Neural crest cell (in vitro differentiated cells): ENCODE results near the gene LRRC7. TPM values are rescaled to one million over a fixed set of nuclear protein-coding genes. Genes with fewer than 3 reads are reported as not detected.

Source experiments
- DNase-seq: peaks from one replicate; pipeline ENCODE4 v3.0.0; 2021; ENCODE audit warnings: low read depth, mixed read lengths, low spot score
- H3K27ac Mint-ChIP-seq: one replicate; pipeline ENCODE4 v1.8.0; 2021; ENCODE audit warnings: mild to moderate bottlenecking, mixed read lengths; ENCODE audit not compliant: unreplicated experiment
- H3K27me3 Mint-ChIP-seq: 2 replicates; pipeline ENCODE4 v1.8.0; 2021; ENCODE audit warnings: low read depth, mild to moderate bottlenecking, mixed read lengths
- H3K36me3 Mint-ChIP-seq: 2 replicates; pipeline ENCODE4 v1.8.0; 2021; ENCODE audit warnings: low read depth, mild to moderate bottlenecking, mixed read lengths
- H3K4me1 Mint-ChIP-seq: 2 replicates; pipeline ENCODE4 v1.8.0; 2021; ENCODE audit warnings: mixed read lengths
- H3K4me3 Mint-ChIP-seq: one replicate; pipeline ENCODE4 v1.8.0; 2021; ENCODE audit warnings: mild to moderate bottlenecking, mixed read lengths
- H3K9me3 Mint-ChIP-seq: 2 replicates; pipeline ENCODE4 v1.8.0; 2021; ENCODE audit warnings: mixed read lengths
- total RNA-seq: library from RNA; stranded (reverse); gene quantifications from 2 replicates; pipeline ENCODE4 v1.2.1, GENCODE V29; 2021
- TF ChIP-seq, protein P1 (sequence below): fragments of 200-600 bp; sonication (generic); conservative IDR thresholded peaks from 2 replicates; pipeline ENCODE4 v1.5.0; 2021; ENCODE audit warnings: antibody characterized with exemption, mild to moderate bottlenecking

Gene LRRC7
- total RNA-seq, 1 donor from 2014 or later, result 2.4 TPM

GRCh38 chr1:70143048-70143659, 575.4 kb downstream of the LRRC7 start:
- Mint-ChIP-seq H3K9me3 (no peaks in the 10 kb centered on the region), H3K27me3 (no peaks in the 10 kb centered on the region), H3K4me3 (no peak overlapping the region), H3K4me1 (peaks cover 7% of the 10 kb centered on the region), H3K36me3 (no peaks in the 10 kb centered on the region), H3K27ac (no peak overlapping the region)
- TF ChIP-seq, protein P1, sequence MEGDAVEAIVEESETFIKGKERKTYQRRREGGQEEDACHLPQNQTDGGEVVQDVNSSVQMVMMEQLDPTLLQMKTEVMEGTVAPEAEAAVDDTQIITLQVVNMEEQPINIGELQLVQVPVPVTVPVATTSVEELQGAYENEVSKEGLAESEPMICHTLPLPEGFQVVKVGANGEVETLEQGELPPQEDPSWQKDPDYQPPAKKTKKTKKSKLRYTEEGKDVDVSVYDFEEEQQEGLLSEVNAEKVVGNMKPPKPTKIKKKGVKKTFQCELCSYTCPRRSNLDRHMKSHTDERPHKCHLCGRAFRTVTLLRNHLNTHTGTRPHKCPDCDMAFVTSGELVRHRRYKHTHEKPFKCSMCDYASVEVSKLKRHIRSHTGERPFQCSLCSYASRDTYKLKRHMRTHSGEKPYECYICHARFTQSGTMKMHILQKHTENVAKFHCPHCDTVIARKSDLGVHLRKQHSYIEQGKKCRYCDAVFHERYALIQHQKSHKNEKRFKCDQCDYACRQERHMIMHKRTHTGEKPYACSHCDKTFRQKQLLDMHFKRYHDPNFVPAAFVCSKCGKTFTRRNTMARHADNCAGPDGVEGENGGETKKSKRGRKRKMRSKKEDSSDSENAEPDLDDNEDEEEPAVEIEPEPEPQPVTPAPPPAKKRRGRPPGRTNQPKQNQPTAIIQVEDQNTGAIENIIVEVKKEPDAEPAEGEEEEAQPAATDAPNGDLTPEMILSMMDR, result no peak
- no peak for DNase-seq

- Mint-ChIP-seq H3K27ac (no peak overlapping the region), H3K9me3 (no peaks in the 10 kb centered on the region), H3K27me3 (no peaks in the 10 kb centered on the region), H3K4me1 (no peaks in the 10 kb centered on the region), H3K4me3 (no peak overlapping the region), H3K36me3 (no peaks in the 10 kb centered on the region)
- TF ChIP-seq, protein P1, result no peak
- no peak for DNase-seq
Observed at GRCh38 chr1:70146488-70146887, 578.8 kb downstream of the LRRC7 start.

DNA sequence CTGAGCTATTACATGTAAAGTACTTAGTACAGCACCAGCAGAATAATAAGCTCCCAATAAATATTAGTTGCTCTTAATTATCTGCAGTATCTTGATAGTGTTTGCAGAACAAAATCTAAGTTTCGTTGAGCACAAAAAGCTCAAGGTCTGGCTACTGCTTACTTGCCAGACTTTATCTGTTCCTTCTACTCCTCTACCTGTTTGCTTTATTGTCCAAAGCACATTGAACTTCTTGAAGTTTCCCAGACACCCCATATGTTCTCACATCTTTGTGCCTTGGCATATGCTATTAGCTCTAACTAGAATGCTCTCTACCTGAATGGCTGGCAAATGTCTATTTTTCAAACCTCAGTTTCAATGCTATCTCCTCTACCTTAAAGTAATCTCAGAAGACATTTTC, 582.7 kb downstream of the LRRC7 start:
- Mint-ChIP-seq H3K9me3 (no peaks in the 10 kb centered on the region), H3K4me1 (no peaks in the 10 kb centered on the region), H3K27ac (no peak overlapping the region)

DNA sequence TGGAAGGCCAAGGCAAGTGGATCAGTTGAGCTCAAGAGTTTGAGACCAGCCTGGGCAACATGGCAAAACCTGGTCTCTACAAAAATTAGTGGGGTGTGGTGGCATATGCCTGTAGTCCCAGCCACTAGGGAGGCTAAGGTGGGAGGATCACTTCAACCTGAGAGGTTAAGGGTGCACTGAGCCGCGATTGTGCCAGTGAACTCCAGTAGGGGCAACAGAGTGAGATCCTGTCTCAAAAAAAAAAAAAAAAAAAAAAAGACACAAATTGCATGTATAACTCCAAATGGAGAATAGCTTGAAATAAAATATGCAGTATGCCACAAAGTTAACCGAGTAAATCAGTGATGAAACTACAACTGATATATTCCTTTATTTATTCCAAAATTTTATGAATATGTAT, 586.0 kb downstream of the LRRC7 start:
- Mint-ChIP-seq H3K27me3 (no peaks in the 10 kb centered on the region), H3K4me1 (peaks cover 6% of the 10 kb centered on the region), H3K4me3 (no peak overlapping the region), H3K27ac (no peak overlapping the region), H3K9me3 (no peaks in the 10 kb centered on the region), H3K36me3 (peaks cover 4% of the 10 kb centered on the region)
- TF ChIP-seq, protein P1, result peak; percentile 11
- DNase-seq, result no peak

More for the DNA sequence above, 582.7 kb downstream of the LRRC7 start:
- peaks cover 4% of the 10 kb centered on the region for H3K36me3 Mint-ChIP-seq
- DNase-seq, result no peak
- no peaks in the 10 kb centered on the region for H3K27me3 Mint-ChIP-seq
- TF ChIP-seq, protein P1, result no peak
- H3K4me3 Mint-ChIP-seq, result no peak overlapping the region

DNA sequence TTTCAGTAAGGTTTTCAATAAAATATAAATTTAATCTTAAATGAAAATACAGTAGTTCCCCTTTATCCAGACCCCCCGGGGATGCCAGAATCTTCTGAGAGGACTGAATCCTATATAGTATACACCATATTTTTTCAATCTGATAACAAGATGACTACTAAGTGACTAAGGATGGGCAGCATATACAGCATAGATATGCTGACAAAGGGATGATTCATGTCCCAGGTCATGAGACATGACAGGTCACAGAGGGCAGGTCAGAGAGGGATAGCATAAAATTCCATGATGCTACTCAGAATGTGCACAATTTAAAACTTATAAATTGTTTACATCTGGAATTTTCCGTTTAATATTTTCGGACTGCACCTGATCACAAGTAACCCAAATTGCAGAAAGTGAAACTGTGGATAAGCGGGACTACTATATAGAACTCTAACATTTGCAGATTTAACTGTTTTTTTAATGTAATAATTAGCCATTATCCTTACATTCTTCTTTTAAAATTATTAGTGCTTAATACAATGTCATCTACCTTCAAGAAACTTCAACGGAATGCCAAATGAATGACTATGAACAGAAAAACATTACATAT, 588.9 kb downstream of the LRRC7 start:
- H3K9me3 Mint-ChIP-seq, result no peaks in the 10 kb centered on the region
- H3K4me3 Mint-ChIP-seq, result no peak overlapping the region
- H3K27me3 Mint-ChIP-seq, result no peaks in the 10 kb centered on the region
- no peak overlapping the region for H3K27ac Mint-ChIP-seq
- TF ChIP-seq, protein P1, result no peak
- no peak for DNase-seq
- H3K4me1 Mint-ChIP-seq, result peaks cover 6% of the 10 kb centered on the region
- H3K36me3 Mint-ChIP-seq, result peaks cover 11% of the 10 kb centered on the region
